Peyer's patch (tissue), 4 donors: ENCODE results near the gene ARHGEF4.

Source experiments
- CTCF ChIP-seq, 6 experiments: fragments of 450-650 bp in 4 of 6; fragments of 200-600 bp in 2 of 6; sonication (generic) in 1 of 6; IDR thresholded peaks; one replicate each; pipeline ENCODE4 v1.5.1; 2017 to 2019; ENCODE audit warnings: antibody characterized with exemption in 6 of 6, mild to moderate bottlenecking in 3 of 6, moderate library complexity in 1 of 6
- POLR2A ChIP-seq, 2 donors: fragments of 450-650 bp; IDR thresholded peaks; one replicate each; pipeline ENCODE4 v1.5.1; 2017; ENCODE audit warnings: antibody characterized with exemption in 2 of 2, mild to moderate bottlenecking in 2 of 2, moderate library complexity in 2 of 2

- TF ChIP-seq CTCF (IDR thresholded peaks at IDR 0.05) (no peak), POLR2A (IDR thresholded peaks at IDR 0.05) (no peak)
Measured at GRCh38 chr2:130917006-130917688, 80.4 kb downstream of the ARHGEF4 start.
